Fibroblast of skin of abdomen (primary cell): ENCODE results near the gene ACSF3.
"Not testable (repeated sequence)": the region's sequence is repeated elsewhere in the genome, so short reads cannot be mapped to it uniquely, and the experiment has no call there.

ENCODE experiments used
- DNase-seq: peaks from one replicate; pipeline ENCODE4 v3.0.0-alpha.2; 2013

ACSF3 gene

DNA sequence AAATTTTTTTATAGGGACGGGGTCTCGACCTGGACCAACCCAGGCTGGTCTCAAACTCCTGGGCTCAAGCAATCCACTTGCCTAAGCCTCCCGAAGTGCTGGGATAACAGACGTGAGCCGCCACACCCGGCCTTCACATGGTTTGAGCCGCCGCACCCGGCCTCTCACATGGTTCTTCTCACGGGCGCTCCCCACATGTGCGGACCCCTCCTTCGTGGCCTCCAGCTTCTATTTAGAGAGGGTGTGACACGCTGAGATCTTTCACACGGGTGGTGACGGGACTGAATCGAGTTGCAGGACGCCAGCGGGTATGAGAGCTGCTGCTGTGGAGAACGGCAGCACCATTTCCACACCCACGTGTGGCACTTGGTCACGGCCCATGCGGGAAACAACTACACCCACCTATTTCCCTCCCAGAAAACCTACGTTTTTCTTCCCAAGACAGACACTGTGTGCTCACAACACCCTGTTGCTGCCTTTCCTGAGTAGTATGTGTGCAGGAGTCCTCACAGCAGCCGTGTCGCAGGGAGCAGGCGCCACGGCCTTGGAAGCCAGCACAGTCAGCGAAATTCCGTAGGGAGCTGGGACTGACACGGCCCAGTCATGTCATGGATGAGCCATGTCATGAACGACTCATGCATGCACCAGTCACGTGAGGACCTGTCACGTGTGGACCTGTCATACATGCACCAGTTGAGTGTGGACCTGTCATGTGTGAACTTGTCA, 20.1 kb upstream of the ACSF3 start:
- DNase-seq: no peak

DNA sequence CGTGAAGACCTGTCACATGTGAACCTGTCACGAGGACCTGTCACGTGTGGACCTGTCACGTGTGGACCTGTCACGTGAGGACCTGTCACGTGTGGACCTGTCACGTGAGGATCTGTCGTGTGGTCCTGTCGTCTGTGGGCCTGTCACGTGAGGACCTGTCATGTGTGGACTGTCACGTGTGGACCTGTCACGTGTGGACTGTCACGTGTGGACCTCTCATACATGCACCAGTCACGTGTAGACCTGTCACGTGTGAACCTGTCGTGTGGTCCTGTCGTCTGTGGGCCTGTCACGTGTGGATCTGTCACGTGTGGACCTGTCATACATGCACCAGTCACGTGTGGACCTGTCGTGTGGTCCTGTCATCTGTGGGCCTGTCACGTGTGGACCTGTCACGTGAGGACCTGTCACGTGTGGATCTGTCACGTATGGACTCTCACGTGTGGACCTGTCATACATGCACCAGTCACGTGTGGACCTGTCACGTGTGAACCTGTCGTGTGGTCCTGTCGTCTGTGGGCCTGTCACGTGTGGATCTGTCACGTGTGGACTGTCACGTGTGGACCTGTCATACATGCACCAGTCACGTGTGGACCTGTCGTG, 19.5 kb upstream of the ACSF3 start:
- not testable (repeated sequence) for DNase-seq

GRCh38 chr16:89074803-89075688, 18.6 kb upstream of the ACSF3 start:
- no peak for DNase-seq

DNA sequence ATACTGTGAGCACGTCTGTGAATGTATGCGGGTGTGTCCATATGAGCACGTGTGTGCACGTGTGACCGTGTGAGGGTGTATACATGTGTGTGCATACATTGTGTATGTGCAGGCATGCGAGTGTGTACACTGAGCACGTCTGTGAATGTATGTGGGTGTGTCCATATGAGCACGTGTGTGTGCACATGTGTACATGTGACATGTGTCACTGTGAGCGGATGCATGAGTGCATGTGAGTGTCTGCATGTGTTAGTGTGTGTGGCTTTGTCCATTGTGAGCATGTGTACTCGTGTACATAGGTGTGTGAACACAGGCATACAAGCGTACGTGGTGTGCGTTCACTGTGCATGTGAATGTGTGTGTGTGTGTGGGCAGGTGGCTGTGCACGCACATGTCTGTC, 17.5 kb upstream of the ACSF3 start:
- DNase-seq: no peak

DNA sequence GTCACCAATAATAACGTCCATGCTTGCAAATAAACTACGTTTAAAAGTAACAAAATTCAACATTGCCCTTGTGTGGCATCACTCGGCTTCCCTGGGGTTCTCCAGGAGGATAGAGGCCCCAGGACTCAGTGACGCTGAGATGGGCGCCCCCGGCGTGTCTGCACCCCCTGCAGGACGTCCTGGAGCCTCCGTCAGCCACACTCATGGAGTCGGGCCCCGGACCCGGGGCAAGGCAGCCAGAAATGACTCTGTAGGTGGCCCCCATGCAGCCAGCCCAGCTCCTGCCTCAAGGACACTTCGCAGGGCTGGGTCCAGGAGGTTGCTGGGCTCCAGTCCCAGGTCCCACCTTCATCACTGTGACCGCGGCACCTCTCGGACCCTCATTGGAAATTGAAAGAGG, 16.6 kb upstream of the ACSF3 start:
- DNase-seq: no peak

- no peak for DNase-seq
Observed at GRCh38 chr16:89078172-89078571, 15.5 kb upstream of the ACSF3 start.

DNA sequence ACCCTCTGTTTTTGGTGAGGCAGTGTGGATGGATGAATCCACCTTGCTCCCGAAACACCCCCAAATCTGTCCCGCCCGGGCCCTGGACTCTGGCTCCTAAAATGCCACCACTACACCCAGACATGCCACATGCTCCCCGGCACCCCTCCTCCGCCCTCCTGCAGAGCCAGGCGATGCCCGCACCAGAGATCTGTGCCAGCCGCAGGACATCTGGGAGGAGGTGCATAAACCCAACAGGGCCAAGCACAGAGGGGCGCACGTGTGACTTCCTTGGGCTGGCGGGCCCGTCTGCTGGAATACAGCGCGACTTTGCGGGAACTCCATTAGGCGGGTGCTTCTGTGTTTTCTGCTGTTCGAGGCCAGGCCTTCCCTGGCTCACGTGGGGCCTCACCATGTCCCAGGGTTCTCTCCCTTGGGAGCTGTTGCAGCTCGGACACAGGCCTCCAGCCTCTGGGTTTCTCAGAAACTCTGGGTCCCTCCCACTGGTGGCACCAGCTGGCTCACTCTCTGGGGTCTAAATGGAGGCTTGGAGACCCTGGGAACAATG, 14.1 kb upstream of the ACSF3 start:
- DNase-seq: no peak

DNA sequence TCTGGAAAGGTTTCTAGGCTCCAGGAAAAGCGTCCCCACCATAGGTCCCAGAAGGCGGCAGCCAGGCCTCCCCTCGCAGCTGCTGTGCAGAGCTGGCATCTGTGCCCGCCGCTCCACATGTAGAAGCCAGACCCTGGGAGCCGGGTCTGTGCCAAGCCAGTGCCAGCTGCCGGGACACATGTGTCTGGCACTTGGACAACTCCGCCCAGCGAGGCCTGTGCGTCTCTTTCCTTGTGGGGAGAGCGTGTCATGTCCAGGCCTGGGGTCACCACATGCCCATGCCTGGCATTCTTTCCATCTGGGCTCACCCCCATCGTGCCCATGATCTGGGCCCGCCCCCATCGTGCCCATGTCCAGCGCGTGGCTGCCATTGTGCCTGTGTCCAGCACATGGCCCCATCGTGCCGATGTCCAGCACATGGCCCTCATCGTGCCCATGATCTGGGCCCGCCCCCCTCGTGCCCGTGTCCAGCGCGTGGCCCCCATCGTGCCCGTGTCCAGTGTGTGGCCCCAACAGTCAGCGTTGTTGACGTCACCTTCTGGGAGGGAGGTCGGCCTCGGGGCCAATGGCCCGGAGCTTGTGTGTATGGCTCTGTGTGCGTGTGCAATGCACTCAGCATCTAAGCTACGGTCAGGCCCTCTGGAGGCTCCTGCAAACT, 13.3 kb upstream of the ACSF3 start:
- DNase-seq: no peak

DNA sequence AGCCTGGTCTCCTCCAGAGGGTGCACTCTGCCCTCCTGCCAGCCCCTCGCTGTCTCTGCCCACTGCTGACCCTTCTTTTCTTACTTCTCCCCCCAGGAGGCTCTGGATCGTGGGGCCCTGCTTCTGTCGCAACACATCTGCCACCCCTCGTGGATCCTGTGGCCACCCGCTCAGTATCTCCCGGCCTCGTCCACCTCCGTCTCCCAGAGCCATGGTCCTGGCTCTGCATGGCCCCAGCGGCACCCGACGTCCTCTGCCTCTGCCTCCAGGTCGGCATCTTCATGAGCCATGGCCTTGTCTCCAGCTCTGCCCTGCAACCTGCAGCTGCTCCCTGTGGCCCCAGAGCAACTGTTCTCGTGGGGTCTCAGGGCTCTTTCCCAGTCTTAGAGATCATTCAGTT, 12.1 kb upstream of the ACSF3 start:
- no peak for DNase-seq

DNA sequence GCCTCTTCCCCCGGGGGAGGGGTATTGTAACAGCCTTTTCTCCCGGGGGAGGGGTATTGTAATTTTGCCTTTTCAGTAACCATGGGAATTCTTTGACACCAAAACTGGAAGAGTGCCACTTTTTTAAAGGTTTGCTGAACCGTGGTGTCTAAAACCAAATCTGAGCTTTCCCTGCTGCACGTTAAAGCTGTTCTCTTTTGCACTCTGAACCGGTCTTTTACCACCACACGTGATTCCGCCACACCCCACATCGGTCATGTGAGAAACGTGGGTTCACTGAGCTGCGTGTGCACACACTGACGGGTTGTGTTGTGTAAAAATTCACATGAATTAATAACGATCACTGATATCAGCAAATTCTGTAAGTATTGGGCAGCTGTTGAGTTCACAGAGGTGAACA, 9.2 kb upstream of the ACSF3 start:
- no peak for DNase-seq

GRCh38 chr16:89084814-89085612, 8.6 kb upstream of the ACSF3 start:
- DNase-seq: no peak

DNA sequence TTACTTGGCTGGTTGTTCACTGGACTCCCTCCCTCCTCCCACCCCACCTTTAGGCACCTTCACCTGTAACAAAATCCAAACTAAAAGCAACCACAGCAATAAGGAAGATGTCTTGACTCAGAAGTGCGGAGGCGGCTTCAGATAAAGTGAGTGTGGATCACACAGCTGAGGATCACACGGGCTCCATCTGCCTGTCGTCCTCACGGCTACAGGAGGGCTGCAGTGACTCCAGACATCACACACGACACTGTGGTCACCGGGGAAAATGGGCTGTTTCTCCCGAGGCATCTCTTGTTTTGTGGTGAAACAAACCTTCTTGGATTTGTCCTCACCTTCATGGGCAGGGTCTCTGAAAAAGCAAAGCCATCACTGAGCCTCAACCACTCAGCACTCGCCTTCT, 7.9 kb upstream of the ACSF3 start:
- no peak for DNase-seq

DNA sequence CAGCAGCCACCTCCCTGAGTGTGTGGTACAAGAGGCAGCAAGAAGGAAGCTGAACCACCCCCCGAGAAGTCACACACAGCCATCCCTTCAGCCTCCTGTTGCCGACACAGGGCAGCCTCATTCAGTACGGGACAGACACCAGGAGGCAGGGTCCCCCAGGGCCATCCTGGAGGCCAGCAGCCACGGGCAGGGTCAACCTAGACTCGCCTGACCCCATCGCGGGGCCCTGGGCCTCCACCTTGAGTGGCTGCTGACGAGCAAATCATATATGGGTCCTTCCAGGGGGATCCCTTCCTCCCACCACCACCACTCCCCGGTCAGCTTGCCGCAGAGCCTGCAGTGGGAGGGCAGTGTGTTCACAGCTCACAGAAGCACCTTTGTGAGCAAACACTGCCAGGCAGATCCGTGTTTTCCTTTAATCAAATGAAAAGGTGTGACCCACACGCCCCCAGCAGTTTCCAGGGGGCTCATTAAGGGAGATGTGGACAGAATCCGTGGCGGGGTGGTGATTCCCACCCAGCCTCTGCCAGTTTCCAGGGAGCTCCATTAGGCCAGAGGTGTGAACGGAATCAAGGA, 5.6 kb upstream of the ACSF3 start:
- no peak for DNase-seq

DNA sequence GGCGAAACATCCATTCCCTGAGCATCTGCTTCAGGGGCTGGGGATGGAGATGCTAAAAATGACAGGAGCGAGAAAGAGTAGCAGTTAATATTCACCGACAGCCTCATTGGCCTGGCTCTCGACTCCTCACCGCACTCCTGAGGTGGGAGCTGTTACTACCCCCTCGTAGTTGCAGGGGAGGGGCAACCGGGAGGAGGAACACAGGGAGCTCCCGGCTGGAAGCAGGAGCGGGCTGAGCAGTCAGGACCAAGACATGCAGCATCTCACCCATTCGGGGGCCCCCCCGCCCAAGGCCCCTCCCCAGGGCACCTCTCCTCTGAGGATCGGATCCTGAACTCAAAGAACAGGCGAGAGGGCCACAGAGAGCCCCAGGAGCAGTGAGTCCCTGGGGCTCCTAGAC, 4.5 kb upstream of the ACSF3 start:
- no peak for DNase-seq

DNA sequence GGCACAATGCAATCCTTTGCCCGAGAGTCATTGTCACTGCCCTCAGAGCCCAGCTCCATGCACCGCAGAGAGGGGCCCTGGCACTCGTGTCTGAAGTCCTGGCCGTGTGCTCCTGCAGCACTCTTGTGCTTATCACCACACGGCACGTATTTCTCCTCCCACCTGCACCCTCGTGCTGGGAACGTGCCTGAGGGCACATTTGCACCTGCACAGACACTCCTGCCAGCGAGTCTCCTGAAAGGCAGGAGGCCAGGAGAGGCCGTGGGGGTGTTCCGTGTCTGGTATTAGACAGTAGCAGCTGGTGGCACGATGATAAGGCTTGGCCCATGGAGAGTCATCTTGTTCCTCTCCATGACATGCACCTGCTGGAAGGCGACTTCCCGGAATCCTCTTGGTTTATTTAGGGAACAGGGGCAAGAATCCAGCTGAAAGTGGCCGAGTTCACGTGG, 3.4 kb upstream of the ACSF3 start:
- no peak for DNase-seq

DNA sequence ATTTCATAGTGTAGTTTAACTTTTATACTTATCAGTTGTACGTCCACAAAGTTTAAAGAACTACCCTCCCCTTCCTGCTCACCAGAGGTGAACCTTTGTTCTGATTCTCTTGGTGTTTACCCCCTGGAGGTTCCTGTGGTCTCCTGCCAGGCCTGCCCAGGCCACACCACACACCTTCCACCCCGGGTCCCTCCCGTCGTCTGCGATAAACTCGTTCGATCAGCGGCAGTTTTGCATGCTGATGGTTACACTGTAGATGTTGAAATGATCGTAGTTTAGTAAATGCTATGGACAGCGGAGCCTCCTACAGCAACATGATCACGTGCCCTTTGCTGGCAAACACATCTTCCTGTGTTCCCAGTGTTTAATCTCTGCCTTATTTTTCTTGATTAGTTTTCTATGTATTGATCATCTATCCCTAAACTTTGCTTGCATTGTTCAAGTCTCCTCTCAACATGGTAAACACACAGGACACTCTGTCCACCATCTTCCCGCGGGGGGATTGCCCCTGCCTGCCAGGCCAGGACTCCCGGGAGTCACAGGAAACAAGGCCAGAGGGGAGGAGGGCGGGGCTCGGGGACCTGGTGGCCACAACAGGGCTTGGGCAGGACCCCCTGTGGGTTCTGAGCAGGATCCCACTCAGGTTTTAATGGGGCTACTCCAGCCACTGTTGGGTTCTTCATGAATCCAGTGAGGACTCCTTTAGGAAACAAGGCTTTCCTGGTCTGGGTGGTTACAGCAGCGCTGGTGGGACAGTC, 2.8 kb upstream of the ACSF3 start:
- DNase-seq: no peak

GRCh38 chr16:89092013-89092412, 1.6 kb upstream of the ACSF3 start:
- DNase-seq: no peak

DNA sequence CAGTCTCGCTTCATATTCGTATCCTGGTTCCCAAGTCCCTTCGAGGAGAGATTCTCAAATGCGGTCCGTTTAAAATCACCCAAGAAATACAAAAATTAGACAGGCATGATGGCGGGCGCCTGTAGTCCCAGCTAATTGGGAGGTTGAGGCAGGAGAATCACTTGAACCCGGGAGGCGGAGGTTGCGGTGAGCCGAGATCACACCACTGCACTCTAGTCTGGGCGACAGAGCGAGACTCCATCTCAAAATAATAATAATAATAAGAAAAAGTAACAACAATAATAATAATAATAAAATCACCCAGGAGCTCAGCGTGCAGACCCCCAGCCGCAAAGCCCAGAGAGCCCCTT, 425 bp upstream of the ACSF3 start:
- not testable (repeated sequence) for DNase-seq

GRCh38 chr16:89094252-89094879, 714 bp downstream of the ACSF3 start:
- DNase-seq: no peak

- DNase-seq: no peak
Observed at GRCh38 chr16:89094880-89095258, 1.2 kb downstream of the ACSF3 start.
